Peyer's patch (tissue), 4 donors: Measurements from ENCODE around the gene PIK3R3.

Experiments
- POLR2A ChIP-seq, 2 donors: fragments of 450-650 bp; IDR thresholded peaks; one replicate each; pipeline ENCODE4 v1.5.1; 2017; ENCODE audit warnings: antibody characterized with exemption in 2 of 2, mild to moderate bottlenecking in 2 of 2, moderate library complexity in 2 of 2
- TF ChIP-seq, protein P1 (sequence below), 6 experiments: fragments of 450-650 bp in 4 of 6; fragments of 200-600 bp in 2 of 6; sonication (generic) in 1 of 6; IDR thresholded peaks; one replicate each; pipeline ENCODE4 v1.5.1; 2017 to 2019; ENCODE audit warnings: antibody characterized with exemption in 6 of 6, mild to moderate bottlenecking in 3 of 6, moderate library complexity in 1 of 6

DNA sequence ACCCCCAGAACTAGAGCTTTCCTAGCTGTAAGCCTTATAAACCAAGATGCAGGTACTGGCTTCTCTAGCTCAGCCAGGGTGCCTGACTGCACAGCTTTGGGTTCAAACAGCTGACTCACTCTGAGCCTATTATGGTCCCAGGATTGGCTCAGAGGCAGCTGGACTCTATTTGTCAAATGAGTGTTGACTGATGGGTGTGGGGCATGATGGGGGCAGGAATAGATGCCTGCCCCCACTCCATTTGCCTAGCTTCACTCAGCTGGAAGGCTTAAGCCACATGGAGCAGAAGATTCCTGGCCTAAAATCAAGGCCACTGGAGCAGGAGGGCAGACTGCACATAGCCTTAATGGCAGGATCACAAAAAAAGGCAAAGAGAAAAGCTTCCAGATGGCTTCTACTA lies 90.5 kb downstream of the PIK3R3 start:
- TF ChIP-seq POLR2A (IDR thresholded peaks at IDR 0.05) = no peak
- TF ChIP-seq, protein P1, sequence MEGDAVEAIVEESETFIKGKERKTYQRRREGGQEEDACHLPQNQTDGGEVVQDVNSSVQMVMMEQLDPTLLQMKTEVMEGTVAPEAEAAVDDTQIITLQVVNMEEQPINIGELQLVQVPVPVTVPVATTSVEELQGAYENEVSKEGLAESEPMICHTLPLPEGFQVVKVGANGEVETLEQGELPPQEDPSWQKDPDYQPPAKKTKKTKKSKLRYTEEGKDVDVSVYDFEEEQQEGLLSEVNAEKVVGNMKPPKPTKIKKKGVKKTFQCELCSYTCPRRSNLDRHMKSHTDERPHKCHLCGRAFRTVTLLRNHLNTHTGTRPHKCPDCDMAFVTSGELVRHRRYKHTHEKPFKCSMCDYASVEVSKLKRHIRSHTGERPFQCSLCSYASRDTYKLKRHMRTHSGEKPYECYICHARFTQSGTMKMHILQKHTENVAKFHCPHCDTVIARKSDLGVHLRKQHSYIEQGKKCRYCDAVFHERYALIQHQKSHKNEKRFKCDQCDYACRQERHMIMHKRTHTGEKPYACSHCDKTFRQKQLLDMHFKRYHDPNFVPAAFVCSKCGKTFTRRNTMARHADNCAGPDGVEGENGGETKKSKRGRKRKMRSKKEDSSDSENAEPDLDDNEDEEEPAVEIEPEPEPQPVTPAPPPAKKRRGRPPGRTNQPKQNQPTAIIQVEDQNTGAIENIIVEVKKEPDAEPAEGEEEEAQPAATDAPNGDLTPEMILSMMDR (IDR thresholded peaks at IDR 0.05) = no peak
